HCT116 (cell line): ENCODE measurements around the gene EMD.

Experiments used
- CTCF ChIP-seq, 3 experiments: fragments of 200-600 bp in 1 of 3; sonication (generic) in 1 of 3; IDR thresholded peaks in 2 of 3; conservative IDR thresholded peaks in 1 of 3; 2 replicates each; pipeline ENCODE4 v1.5.1; 2012 to 2017; ENCODE audit warnings: low read depth in 2 of 3, low read length in 2 of 3, antibody characterized with exemption in 1 of 3, borderline replicate concordance in 1 of 3, control low read depth in 1 of 3, mild to moderate bottlenecking in 1 of 3, mixed read lengths in 1 of 3, mixed run types in 1 of 3, moderate library complexity in 1 of 3; ENCODE audit not compliant: insufficient read depth in 1 of 3
- POLR2AphosphoS5 ChIP-seq: IDR thresholded peaks from 2 replicates; pipeline ENCODE4 v1.6.1; 2011; ENCODE audit warnings: mild to moderate bottlenecking, low read depth, low read length, moderate library complexity
- RAD21 ChIP-seq: IDR thresholded peaks from 2 replicates; pipeline ENCODE4 v1.6.1; 2012; ENCODE audit warnings: low read depth, mild to moderate bottlenecking
- REST ChIP-seq: IDR thresholded peaks from 2 replicates; pipeline ENCODE4 v1.6.1; 2012; ENCODE audit warnings: low read depth
- SIN3A ChIP-seq: IDR thresholded peaks from 2 replicates; pipeline ENCODE4 v1.6.1; 2012; ENCODE audit warnings: low read depth
- ZFX ChIP-seq: fragments of 450-650 bp; IDR thresholded peaks from 2 replicates; pipeline ENCODE4 v1.6.1; 2017

GRCh38 chrX:154372612-154373022 lies 6.5 kb upstream of the EMD start:
- TF ChIP-seq REST (no peak), CTCF (IDR thresholded peaks at IDR 0.05 in 2 of 3, conservative IDR thresholded peaks at IDR 0.05 in 1 of 3; ENCODE audit: borderline replicate concordance in 1 of 3, insufficient read depth in 1 of 3, low read depth in 2 of 3, low read length in 2 of 3) (no peak), SIN3A (no peak), ZFX (no peak), POLR2AphosphoS5 (no peak), RAD21 (no peak)
